Neural crest cell (in vitro differentiated cells): ENCODE results near the gene CRYAB. TPM values are rescaled to one million over a fixed set of nuclear protein-coding genes. Genes with fewer than 3 reads are reported as not detected.

Experiments used
- DNase-seq: peaks from one replicate; pipeline ENCODE4 v3.0.0; 2021; ENCODE audit warnings: low read depth, mixed read lengths, low spot score
- H3K27ac Mint-ChIP-seq: one replicate; pipeline ENCODE4 v1.8.0; 2021; ENCODE audit warnings: mild to moderate bottlenecking, mixed read lengths; ENCODE audit not compliant: unreplicated experiment
- H3K27me3 Mint-ChIP-seq: 2 replicates; pipeline ENCODE4 v1.8.0; 2021; ENCODE audit warnings: low read depth, mild to moderate bottlenecking, mixed read lengths
- H3K36me3 Mint-ChIP-seq: 2 replicates; pipeline ENCODE4 v1.8.0; 2021; ENCODE audit warnings: low read depth, mild to moderate bottlenecking, mixed read lengths
- H3K4me1 Mint-ChIP-seq: 2 replicates; pipeline ENCODE4 v1.8.0; 2021; ENCODE audit warnings: mixed read lengths
- H3K4me3 Mint-ChIP-seq: one replicate; pipeline ENCODE4 v1.8.0; 2021; ENCODE audit warnings: mild to moderate bottlenecking, mixed read lengths
- H3K9me3 Mint-ChIP-seq: 2 replicates; pipeline ENCODE4 v1.8.0; 2021; ENCODE audit warnings: mixed read lengths
- total RNA-seq: library from RNA; stranded (reverse); gene quantifications from 2 replicates; pipeline ENCODE4 v1.2.1, GENCODE V29; 2021
- TF ChIP-seq, protein P1 (sequence below): fragments of 200-600 bp; sonication (generic); conservative IDR thresholded peaks from 2 replicates; pipeline ENCODE4 v1.5.0; 2021; ENCODE audit warnings: antibody characterized with exemption, mild to moderate bottlenecking

The CRYAB gene
- total RNA-seq, 1 donor from 2014 or later = not detected

DNA sequence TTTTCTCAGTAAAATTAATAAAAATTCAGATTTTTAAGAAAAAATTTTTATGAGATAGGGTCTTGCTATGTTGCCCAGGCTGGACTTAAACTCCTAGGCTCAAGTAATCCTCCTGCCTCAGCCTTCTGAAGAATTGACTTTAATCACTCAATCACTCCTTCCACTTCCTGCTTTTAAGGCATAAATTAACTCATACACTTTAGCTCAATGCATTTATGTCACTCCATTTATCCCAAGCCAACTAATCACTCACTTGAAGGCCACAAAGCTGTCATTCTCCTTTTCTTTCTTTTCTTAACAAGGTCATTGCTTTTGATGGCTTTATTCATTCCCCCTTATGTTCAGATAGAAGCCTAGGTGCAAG, 41.1 kb downstream of the CRYAB start:
- H3K4me1 Mint-ChIP-seq = peaks cover 17% of the 10 kb centered on the region
- H3K9me3 Mint-ChIP-seq = no peaks in the 10 kb centered on the region
- TF ChIP-seq, protein P1, sequence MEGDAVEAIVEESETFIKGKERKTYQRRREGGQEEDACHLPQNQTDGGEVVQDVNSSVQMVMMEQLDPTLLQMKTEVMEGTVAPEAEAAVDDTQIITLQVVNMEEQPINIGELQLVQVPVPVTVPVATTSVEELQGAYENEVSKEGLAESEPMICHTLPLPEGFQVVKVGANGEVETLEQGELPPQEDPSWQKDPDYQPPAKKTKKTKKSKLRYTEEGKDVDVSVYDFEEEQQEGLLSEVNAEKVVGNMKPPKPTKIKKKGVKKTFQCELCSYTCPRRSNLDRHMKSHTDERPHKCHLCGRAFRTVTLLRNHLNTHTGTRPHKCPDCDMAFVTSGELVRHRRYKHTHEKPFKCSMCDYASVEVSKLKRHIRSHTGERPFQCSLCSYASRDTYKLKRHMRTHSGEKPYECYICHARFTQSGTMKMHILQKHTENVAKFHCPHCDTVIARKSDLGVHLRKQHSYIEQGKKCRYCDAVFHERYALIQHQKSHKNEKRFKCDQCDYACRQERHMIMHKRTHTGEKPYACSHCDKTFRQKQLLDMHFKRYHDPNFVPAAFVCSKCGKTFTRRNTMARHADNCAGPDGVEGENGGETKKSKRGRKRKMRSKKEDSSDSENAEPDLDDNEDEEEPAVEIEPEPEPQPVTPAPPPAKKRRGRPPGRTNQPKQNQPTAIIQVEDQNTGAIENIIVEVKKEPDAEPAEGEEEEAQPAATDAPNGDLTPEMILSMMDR = no peak
- H3K27ac Mint-ChIP-seq = peak overlapping the region; percentile 94
- H3K36me3 Mint-ChIP-seq = peaks cover 11% of the 10 kb centered on the region
- no peaks in the 10 kb centered on the region for H3K27me3 Mint-ChIP-seq
- peak overlapping the region; percentile 97 for H3K4me3 Mint-ChIP-seq
- no peak for DNase-seq

DNA sequence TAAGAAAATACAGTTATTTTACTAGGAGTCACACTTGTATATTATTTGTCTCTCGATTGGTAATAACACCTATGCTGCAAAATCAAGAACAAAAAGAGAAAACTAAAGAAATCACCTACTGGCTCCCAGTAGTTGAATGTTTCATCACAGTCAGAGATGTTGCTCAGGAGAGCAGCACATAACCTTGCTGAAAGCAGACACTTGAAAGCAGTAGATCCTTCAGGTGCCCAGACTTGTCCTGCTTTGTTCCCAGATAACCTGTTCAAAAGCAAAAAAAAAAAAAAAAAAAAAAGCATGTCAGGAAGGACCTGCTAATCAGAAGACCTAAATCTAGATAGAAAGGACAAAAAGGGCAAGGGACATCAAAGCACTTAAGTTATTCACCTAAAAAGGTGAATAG, 41.5 kb downstream of the CRYAB start:
- H3K27ac Mint-ChIP-seq = no peak overlapping the region
- peak overlapping the region; percentile 14 for H3K4me3 Mint-ChIP-seq
- H3K27me3 Mint-ChIP-seq = no peaks in the 10 kb centered on the region
- no peaks in the 10 kb centered on the region for H3K9me3 Mint-ChIP-seq
- no peak for DNase-seq
- H3K36me3 Mint-ChIP-seq = peaks cover 11% of the 10 kb centered on the region
- TF ChIP-seq, protein P1 = no peak
- peaks cover 17% of the 10 kb centered on the region for H3K4me1 Mint-ChIP-seq

DNA sequence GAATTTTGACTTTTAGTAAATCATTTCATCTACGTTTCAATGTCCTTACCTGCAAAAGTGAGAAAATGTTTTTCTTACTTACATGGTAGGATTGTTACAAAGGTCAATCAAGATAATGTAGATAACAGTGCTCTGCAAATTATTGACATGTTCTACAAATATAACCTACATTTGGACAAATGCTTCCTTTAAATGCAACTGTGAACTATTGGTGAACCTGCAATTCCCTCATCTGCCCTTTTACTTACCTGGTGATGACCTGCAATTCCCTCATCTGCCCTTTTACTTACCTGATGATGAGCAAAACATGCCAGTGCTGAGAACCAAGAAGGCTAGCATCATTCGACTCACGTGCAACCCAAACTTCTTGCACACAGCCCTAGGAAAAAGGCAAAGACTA, 51.3 kb downstream of the CRYAB start:
- no peaks in the 10 kb centered on the region for H3K4me1 Mint-ChIP-seq
- H3K4me3 Mint-ChIP-seq = no peak overlapping the region
- DNase-seq = no peak
- no peaks in the 10 kb centered on the region for H3K27me3 Mint-ChIP-seq
- H3K27ac Mint-ChIP-seq = no peak overlapping the region
- TF ChIP-seq, protein P1 = no peak
- H3K36me3 Mint-ChIP-seq = peaks cover 6% of the 10 kb centered on the region
- H3K9me3 Mint-ChIP-seq = no peaks in the 10 kb centered on the region

Other genes starting within 250 kb of the CRYAB start
- gene PPP2R1B, start 145.4 kb downstream of the CRYAB start, total RNA-seq = 78.0 and 80.4 TPM in 2 replicates
- gene ALG9, start 40.2 kb downstream of the CRYAB start, total RNA-seq = 50.4 and 55.5 TPM in 2 replicates
- 4.8 and 5.0 TPM in 2 replicates for gene FDXACB1, start 32.6 kb downstream of the CRYAB start, total RNA-seq
- gene CFAP68, start 32.2 kb downstream of the CRYAB start, total RNA-seq = 22.8 and 24.8 TPM in 2 replicates
- gene HSPB2, start 964 bp upstream of the CRYAB start, total RNA-seq = not detected in 2 replicates
- not detected in 2 replicates for gene C11orf52, start 7.1 kb upstream of the CRYAB start, total RNA-seq
- gene DIXDC1, start 25.6 kb upstream of the CRYAB start, total RNA-seq = 24.4 and 24.6 TPM in 2 replicates
- 52.4 and 52.9 TPM in 2 replicates for gene DLAT, start 113.6 kb upstream of the CRYAB start, total RNA-seq
- 3.6 and 4.5 TPM in 2 replicates for gene PIH1D2, start 162.2 kb upstream of the CRYAB start, total RNA-seq
- 33.1 and 34.4 TPM in 2 replicates for gene NKAPD1, start 162.5 kb upstream of the CRYAB start, total RNA-seq
- 90.8 and 92.7 TPM in 2 replicates for gene TIMM8B, start 175.0 kb upstream of the CRYAB start, total RNA-seq
- 41.4 and 48.1 TPM in 2 replicates for gene SDHD, start 175.1 kb upstream of the CRYAB start, total RNA-seq